ENCODE data around the gene TCEANC2. TPM values are rescaled to one million over a fixed set of nuclear protein-coding genes. Genes with fewer than 3 reads are reported as not detected.
"Not testable (repeated sequence)": the region's sequence is repeated elsewhere in the genome, so short reads cannot be mapped to it uniquely, and the experiment has no call there.

TCEANC2 gene
- total RNA-seq, 1 donor from 2014 or later = 4.2 TPM

DNA sequence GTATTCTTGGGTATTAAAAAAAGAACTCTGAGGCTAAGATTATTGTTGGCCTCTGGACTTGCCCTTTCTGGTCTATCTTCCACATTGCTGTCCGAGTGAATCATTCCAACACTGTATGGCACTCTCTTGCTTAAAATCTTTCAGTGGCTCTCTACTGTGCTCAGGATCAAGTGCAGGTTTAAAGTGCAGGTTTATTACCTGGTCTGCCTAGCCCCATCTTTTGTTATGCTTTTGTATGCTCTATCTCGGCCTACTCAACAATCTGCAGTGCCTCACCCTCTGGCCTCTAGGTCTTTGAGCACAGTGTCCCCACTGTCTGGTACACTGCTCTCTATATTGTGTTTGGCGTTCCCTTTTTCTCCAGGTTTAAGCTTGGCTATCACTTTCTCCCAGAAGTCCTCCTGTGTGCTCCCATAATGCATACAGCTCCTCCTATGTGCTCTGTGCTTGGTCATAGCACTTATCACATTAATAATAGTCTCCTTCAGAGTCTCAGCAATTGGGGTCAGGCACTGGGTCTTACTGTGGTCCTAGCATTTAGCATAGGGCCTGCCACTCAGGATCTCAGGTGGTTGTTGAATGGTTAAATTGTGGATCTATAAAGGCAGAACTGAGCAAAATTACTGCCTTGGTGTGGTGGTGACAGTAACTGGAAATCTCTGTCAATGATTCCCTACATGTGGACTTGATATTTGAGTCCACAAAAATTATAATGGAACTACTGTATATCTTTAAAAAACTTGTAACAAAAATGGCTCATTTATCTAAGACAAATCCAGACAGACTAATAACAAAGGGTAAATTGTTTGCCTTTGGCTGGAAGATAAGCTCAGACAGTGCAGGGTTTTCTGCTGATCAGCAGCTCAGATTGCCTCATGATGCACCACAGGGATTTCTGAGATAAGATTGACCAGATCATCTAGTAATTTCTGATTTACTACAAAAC is 24.8 kb upstream of the TCEANC2 start:
- ATAC-seq = no peak

DNA sequence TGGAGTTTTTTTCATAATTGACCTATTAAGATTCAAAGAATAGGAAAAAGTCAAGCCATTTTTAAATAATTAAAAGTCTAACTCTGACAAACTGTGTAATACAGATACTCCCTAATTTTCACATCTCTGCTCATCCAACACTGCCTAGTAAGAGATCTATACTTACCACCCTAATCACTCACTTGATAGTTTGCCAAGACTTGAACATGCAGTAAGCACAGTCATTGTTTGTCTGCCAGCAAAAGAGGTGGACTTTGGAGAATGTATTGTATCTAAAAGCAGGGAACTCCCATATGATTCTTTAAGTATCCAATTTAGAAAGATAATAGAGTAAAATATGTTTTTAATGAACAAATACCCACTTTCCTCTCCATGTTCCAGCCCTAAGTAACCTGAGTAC is 15.9 kb upstream of the TCEANC2 start:
- ATAC-seq = no peak

- ATAC-seq = no peak
Measured at GRCh38 chr1:54041806-54042205, 11.6 kb upstream of the TCEANC2 start.

- no peak for ATAC-seq
Measured at GRCh38 chr1:54045496-54045895, 7.9 kb upstream of the TCEANC2 start.

- no peak for ATAC-seq
Measured at GRCh38 chr1:54046671-54047383, 6.6 kb upstream of the TCEANC2 start.

- ATAC-seq = no peak
Measured at GRCh38 chr1:54047384-54048305, 5.8 kb upstream of the TCEANC2 start.

DNA sequence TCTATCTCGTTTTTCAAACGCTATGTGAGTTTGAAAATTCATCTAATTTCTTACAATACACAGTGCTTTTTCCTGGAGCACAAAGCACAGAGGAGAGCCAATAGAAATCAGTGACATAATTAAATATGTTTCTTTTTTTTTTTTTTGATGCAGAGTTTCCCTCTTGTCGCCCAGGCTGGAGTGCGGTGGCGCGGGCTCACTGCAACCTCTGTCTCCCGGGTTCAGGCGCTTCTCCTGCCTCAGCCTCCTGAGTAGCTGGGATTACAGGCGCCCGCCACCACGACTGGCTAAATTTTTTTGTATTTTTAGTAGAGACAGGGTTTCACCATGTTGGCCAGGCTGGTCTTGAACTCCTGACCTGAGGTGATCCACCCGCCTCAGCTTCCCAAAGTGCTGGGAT is 3.0 kb upstream of the TCEANC2 start:
- not testable (repeated sequence) for ATAC-seq

GRCh38 chr1:54051933-54052430 is 1.4 kb upstream of the TCEANC2 start:
- ATAC-seq = no peak

GRCh38 chr1:54052431-54052933 is 926 bp upstream of the TCEANC2 start:
- peak; percentile 44 for ATAC-seq

DNA sequence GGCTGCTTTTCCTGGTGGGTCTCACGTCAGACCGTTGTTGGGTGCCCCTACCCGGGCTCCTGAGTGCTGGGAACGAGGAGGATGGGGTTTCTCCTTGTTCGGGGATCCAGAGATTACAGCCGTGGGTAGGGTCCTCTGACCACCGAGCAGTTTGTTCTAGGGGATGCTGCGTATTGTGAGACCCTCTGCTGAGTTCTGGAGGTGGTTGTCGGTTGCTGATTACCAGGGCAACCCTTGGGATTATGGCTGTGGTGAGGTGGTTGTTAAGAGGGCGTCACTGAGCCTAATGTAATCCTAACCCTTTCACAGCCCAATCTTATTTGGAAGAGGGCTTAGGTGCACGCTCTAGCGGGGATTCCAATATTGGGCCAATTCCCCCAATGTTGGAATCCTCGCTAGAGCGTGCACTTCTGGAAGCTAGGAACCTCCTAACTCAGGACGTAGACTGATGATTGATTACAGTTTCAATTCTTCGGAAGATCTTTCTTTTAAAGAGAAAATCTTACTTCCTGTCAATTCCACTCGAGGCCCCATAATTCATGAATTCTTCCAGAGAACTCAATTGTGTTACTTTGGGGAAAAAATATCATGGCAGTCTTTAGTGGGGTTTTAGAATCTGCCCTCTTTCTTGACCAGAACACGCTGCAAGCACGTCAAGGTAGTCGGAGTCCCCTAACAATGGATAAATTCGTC is 483 bp downstream of the TCEANC2 start:
- ATAC-seq = peak; percentile 5

GRCh38 chr1:54054438-54054749 is 986 bp downstream of the TCEANC2 start:
- no peak for ATAC-seq

DNA sequence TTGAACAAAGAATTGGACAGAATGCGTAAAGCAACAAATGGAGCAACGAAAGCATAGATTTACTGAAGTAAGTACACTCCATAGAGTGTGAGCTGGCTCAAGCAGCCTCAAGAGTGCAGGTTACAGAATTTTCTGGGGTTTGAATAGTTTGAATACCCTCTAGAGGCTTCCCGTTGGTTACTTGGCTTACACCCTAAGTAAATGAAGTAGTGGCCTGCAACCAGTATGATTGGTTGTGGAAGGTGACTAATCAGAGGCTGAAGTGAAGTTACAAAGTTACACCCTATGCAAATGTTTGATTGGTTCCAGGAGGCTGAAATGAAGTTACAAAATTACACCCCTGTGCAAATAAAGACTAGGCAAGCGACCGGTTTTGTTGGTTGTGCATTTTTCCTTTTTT is 10.9 kb downstream of the TCEANC2 start:
- peak; percentile 79 for ATAC-seq

DNA sequence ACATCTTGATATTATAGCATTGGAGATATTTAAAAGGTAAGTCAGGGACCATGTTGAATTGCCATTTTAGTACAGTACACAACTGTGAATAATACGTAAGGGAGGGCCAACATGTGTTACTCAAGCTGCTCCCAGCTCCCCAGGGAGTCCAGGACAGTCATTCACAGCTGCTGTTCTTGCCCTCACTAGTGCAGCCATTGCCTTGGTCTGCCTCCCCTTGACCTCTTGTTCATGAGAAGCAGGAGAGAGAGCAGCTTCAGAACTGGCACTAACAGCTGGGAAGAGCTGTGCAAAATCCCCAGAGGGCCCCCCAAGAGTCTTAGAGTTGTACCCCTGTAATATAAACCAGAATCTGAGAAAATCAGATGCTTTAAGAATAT is 16.4 kb downstream of the TCEANC2 start:
- no peak for ATAC-seq

- ATAC-seq = peak; percentile 78
Measured at GRCh38 chr1:54070171-54070837, 16.9 kb downstream of the TCEANC2 start.

DNA sequence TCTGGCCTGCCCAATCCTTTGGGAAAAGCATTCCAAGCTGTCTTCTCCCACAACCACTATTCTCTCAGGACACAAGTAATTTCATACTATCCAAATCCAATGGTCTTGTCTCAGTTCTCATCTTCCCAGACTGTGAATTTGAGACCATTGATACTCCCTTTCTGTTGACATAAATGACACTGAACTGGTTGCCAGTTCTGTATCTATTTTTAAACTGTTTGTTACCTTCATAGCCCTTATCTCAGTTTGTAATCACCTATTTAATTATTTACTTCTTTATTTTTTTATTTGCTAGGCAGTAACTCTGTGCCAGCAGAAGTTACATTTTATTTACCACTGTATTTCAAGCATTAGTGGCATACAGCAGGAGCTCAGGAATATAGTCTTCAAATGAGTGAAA is 24.0 kb downstream of the TCEANC2 start:
- ATAC-seq = no peak

GRCh38 chr1:54080598-54081049 is 27.2 kb downstream of the TCEANC2 start:
- ATAC-seq = no peak

DNA sequence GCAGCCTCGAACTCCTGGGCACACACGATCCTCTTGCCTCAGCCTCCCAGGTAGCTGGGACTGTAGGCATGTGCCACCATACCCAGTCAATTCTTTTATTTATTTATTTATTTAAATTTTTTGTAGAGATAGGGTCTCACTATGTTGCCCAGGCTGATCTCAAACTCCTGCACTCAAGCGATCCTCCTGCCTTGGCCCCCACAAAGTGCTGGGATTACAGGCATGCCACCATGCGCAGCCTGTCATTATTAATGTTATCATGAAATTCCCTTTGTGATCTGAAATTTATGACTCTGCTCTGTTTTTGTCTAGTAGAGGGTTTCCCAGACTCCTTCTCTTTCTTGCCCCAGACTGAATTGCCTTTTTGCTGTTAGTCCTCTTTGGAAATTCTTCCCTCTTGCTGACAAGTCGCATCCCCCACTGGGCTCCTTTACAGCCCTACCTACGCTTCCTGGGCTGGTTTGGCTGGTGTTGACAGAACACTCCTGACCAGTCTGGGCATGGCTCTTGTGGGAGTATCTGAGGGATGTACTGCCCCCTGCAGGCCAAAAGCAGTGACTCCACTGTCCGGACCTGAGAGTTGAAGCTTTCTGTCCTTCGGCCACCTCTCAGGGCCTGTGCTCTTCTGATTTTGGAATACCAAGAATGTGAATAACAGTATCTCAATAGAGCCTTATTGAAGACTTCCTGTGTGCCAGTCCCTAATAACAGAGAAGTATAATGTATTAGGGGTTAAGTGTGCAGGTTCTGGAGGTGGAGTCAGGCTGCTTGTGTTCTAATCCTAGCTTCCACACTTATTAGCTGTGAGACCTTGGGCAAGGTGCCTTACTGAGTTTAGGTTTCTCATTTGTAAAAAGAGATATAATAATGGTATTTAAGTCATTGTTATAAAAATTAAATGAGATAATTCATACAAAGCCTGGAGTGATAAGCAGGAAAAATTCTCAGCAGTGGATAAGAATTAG is 28.2 kb downstream of the TCEANC2 start:
- peak; percentile 97 for ATAC-seq

DNA sequence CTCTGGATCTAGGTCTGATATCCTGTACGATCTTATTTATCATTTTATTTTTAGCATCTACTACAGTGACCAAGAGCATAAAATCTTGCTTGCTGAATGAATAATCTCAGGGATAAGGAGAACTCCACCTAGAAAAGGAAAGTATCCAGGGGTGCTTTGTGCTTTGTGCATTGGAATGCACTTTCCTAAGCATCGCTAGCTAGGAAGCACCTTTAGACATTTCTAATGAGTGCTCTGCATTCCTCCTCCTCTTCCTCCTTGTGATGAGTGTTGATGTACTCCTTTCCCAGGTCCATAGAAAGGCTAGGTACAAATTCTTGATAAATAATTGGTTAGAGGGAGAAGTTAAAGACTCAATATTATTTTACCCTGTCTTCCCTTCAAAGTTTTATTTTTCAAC is 31.4 kb downstream of the TCEANC2 start:
- ATAC-seq = no peak

GRCh38 chr1:54086754-54087153 is 33.3 kb downstream of the TCEANC2 start:
- no peak for ATAC-seq

- ATAC-seq = no peak
Measured at GRCh38 chr1:54088385-54088784, 35.0 kb downstream of the TCEANC2 start.

Data from esophagus mucosa (tissue), 1 donor.